GM20000 (cell line): Measurements from ENCODE around the gene INO80E.
"Not testable (repeated sequence)": the region's sequence is repeated elsewhere in the genome, so short reads cannot be mapped to it uniquely, and the experiment has no call there.

Source experiments
- DNase-seq: peaks from one replicate; pipeline ENCODE4 v3.0.0; 2012; ENCODE audit warnings: low spot score
- TF ChIP-seq, protein P1 (sequence below): IDR thresholded peaks from 2 replicates; pipeline ENCODE4 v1.5.1; 2012; ENCODE audit warnings: mild to moderate bottlenecking, control low read depth; ENCODE audit errors: extremely low read depth, missing control alignments

INO80E gene

DNA sequence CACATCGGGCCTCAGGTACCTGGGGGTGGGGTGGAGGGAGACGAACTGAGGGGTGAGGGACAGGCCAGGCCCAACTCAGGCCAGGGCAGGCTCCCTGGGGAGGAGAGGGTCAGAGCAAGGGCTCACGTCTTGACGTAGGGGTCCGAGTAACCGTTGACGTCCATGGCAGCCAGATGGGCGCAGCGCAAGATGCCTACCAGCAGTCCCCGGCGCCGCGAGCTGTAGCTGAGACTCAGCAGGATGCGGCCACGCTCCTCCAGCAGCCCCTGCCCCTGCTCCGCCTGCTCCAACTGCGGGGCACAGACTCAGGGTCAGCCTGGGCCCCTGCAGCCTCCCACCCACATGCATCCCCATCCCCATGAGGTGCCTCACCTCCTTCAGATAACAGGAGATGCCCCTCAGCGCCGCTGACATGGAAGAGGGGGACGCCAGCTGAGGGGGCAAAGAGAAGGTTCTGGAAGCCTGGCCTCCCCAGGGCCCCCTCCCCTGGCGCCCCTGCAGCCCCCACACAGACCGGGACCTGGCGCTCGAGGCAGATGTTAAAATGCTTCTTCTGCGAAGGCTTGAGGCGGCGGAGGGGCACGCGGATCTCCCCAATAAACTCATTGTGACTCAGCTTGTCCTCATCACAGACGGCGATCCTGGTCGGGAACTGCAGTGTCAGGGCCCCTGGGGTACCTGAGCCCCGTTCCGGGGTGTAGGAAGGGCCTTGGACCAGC is 10.8 kb downstream of the INO80E start:
- no peak for DNase-seq
- TF ChIP-seq, protein P1, sequence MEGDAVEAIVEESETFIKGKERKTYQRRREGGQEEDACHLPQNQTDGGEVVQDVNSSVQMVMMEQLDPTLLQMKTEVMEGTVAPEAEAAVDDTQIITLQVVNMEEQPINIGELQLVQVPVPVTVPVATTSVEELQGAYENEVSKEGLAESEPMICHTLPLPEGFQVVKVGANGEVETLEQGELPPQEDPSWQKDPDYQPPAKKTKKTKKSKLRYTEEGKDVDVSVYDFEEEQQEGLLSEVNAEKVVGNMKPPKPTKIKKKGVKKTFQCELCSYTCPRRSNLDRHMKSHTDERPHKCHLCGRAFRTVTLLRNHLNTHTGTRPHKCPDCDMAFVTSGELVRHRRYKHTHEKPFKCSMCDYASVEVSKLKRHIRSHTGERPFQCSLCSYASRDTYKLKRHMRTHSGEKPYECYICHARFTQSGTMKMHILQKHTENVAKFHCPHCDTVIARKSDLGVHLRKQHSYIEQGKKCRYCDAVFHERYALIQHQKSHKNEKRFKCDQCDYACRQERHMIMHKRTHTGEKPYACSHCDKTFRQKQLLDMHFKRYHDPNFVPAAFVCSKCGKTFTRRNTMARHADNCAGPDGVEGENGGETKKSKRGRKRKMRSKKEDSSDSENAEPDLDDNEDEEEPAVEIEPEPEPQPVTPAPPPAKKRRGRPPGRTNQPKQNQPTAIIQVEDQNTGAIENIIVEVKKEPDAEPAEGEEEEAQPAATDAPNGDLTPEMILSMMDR = no peak

DNA sequence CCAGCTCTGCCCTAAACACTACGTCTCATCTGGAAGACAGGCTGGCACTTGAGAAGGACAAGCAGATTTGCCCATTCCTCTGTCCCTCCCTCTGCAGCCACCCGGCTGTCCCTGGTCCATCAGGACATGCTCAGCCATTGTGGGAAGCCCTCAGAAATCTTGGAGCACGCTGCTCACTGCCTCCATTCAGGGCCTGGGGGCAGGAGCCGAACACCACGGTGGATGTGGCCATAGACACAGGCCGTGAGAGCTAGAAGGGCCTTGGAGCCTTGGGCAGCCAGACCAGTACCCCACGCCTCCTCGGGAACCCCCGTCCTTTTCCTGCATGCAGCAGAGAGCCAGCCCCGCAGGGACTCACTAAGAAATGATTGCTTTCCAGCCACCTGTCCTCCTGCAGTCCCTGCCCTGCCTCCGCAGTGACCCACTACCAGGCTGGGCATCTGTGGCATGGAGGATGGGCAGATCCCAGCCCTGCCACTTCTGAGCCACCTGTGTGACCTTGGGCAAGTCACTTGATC is 11.4 kb downstream of the INO80E start:
- TF ChIP-seq, protein P1 = no peak

DNA sequence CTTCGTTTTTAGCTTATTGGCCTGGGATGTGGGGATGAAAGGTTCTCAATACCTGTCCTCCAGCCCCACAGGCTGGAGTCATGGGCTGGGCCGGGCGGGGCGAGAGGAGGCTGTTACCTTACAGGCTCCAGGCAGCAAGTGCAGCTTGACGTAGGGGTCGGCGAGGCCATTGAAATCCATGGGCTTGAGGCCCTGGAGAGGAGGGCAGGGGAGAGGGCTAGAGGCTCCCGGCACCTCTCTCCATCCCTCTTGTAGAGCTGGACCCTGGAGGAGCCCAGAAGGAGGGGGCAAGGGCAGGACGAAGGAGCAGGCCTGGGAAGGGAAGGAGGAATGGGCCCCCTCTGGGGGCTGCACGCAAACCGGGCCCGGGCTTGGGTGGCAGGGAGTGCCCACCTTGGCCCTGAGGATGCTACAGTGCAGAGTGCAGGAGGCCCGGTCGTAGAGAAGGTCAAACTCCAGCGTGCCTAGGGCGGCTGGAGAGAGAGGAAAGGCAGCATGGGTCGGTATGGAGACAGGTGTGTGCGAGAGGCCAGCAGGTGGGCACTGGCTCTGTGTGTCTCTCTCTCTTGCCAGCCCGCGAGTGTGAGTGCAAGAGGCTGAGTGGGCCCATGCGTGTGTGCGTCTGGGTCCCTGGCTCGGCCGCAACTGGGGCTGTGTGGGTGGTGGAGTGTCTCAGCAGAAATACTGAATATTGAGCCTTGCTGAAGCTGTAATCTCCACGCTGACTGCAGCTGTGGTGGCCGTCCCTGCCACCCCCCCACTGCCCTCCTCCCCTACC is 13.2 kb downstream of the INO80E start:
- no peak for DNase-seq
- TF ChIP-seq, protein P1 = no peak

More for the DNA sequence above, 11.4 kb downstream of the INO80E start:
- DNase-seq = no peak

DNA sequence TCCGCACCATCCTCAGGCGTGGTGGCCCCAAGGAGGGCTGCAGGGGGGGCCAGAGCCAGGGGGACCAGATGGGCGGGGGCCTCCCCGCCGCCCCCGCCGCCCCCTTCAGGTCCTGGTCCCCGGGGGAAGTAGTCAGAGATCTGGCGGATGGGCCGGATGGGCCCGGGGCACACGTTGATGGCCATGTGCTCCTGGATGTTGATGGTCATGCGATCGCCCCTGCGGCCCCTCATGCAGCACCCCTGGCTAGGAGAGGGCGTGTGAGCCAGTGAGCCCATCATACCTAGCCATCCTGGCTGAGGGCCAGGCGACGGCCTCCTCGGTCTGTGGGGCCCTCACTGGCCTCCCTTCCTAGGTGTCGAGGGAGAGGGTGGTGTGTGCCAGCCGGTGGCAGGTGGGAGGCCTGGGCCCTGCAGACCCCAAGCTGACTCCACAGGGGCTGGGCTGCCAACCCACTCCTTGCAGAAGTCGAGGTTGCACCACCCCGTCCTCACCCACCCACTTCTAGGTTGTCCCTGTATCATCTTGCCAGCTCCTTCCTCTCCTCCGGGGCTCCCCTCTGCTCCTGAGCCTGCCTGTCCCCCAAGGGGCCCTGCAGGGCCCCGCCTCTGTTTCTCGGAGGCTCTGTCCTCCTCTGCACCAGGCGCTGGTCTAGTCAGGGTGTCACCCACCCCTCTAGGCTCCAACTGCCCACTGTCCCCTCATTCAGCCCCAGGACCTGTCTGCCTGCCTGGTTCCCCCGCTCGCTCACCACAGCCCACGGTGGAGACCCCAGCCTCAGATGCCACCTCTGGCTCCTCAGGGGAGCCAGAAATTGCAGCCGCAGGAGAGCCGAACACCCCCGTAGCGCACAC is 14.2 kb downstream of the INO80E start:
- no peak for DNase-seq
- TF ChIP-seq, protein P1 = no peak

DNA sequence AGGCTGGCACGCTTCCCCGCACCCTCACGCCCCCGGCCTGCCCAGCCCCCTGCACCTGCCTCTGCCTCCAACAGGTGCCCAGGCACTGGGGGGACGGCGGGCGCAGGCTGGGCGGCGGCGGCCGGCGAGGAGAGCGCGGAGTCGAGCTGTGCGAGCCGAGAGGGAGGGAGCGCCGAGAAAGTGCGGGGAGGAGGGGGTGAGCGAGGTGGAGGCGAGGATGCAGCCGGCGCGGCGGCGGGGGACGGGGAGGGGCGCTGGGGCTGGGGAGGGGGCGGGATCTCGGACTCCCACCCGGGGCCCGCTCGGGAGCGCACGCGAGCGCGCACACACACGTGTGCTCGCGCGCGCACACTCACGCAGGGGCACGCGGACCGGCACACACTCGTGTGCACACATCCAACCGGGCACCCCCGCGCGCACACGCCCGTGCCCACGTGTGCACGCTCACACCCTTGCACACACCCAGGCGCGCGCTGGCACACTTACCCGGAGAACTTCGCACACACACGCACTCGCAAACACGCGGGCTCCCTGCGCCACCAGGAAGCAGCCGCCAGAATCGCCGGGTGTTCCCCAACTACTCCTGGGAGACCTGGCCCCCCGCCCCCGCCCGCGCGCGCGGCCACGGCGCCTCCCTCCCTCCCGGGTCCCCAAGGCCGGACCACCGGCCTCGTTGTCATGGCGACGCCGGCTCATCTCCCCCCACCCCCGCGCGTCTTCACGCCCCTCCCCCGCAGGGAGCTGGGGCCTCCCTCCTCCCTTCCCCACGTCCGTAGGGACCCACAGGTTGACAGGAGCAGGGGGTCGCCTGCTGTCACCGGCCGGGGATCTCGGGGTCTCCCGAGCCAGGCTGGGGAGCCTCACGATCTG is 15.0 kb downstream of the INO80E start, which contains the start of gene DOC2A:
Gene DOC2A, minus strand, starts transcription at position 184 of the 870 bp plus-strand sequence. CDS start 805 bp downstream, outside the sequence.
- TF ChIP-seq, protein P1 = no peak
- peak; percentile 68 for DNase-seq

DNA sequence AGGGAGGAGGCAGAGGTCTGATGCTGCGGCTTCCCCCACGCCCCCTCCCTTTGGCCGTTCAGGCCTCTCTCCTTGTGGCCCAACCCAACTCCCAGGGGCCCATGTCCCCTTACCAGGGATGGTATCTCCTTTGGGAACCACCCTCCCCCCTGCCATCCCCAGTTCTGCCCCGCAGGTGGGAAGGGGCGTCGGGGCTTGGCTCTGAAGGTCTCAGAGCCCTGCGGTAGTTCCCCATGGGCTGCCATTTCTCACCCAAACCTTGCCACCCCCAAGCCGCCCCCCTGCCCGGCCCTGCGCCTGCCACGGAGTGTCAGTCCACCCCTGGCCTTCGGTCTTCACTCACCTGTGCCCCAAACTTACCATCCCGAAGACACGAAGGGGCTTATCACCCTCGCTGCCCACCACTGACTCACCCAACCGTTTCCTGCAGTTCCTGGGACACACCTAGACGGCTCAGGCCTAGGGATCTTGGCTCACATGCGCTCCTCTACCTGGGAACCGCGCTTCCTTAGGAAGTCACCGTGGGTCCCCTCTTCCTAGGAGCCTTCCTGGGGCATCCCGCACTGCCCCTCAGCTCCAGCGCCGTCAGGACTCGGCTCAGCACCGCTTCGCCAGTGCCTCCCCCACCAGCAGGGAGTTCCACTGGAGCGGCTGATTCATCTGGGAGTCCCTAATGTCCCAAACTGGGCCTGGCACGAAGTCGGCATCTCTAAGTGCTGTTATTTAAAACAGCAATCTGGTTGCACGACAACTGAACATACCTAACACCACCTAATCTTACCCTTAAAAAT is 15.9 kb downstream of the INO80E start:
- no peak for DNase-seq
- TF ChIP-seq, protein P1 = no peak

DNA sequence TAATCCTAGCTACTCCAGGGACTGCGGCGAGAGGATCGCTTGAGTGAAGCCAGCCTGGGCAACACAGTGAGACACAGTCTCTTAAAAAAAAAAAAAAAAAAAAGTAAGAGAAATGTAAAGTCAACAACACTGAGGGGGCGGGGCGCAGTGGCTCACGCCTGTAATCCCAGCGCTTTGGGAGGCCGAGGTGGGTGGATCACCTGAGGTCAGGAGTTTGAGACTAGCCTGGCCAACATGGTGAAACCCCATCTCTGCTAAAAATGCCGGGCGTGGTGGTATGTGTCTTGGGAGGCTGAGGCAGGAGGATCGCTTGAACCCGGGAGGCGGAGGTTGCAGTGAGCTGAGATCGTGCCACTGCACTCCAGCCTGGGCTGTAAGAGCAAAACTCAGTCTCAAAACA is 16.6 kb downstream of the INO80E start:
- DNase-seq = not testable (repeated sequence)

DNA sequence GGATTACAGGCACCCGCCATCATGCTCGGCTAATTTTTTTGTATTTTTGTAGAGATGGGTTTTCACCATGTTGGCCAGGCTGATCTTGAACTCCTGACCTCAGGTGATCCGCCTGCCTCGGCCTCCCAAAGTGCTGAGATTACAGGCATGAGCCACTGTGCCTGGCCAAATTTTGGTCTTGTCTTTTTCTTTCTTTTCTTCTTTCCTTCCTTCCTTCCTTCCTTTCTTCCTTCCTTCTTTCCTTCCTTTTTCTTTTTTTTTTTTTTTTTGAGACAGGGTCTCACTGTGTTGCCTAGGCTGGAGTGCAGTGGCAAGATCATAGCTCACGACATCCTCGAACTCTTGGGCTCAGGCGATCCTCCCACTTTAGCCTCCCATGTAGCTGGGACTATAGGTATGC is 19.4 kb downstream of the INO80E start:
- DNase-seq = not testable (repeated sequence)
